Measurements from ENCODE around the gene EXOC4. TPM values are rescaled to one million over a fixed set of nuclear protein-coding genes. Genes with fewer than 3 reads are reported as not detected.

Gene EXOC4
- total RNA-seq, 4 donors from 2014 or later, result 36.6 to 64.0 (median 57.4) TPM

DNA sequence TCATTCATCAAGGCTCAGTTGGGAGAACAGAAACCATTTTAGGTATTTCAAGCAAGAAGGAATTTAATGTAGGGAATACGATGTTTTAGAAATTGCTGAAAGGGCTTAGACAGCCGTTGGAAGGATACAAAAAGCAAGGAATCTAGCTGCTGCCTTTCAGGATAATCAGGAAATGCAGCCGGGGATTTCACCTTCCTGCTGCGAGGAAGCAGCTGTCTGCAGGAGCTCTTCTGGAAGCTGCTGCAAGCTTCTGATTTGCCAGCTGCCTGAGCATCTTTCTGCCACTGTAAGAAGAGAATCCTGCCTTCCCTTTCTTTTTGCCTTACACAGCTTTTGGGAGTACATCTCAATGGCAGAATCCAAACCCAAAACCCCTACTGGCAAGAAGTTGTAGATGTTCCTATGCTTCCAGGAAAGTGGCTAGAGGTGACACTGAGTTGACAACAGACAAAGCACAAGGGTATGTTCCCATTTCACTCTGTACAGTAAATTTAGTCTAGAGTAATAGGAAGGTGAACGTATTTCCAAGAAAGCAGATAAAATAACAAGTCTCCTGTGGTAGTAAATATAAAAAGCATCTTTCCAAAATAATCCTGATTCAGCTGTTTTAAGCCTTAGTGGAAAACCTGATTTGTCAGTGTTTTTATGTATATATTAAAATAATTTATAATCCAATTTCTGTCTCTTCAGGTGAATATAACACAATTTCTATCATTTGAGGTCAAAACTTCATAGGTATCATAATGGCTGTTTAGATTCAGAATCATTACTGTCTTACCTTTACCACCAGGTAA lies 725.8 kb downstream of the EXOC4 start:
- 68% methylated on average over 5 of the region's 5 CpGs for WGBS
- H3K9me3 ChIP-seq, result no peaks in the 10 kb centered on the region
- H3K36me3 ChIP-seq, result no peaks in the 10 kb centered on the region
- DNase-seq (ENCODE audit: extremely low spot score), result no peak
- no peaks in the 10 kb centered on the region for H3K4me1 ChIP-seq
- intact Hi-C loops (cut with DNase I), result no loop called here
- H3K27me3 ChIP-seq, result no peaks in the 10 kb centered on the region
- H3K27ac ChIP-seq (replicated peaks in 1 of 4), result no peak overlapping the region
- TF ChIP-seq POLR2AphosphoS5 (IDR thresholded peaks at IDR 0.05) (no peak), POLR2A (IDR thresholded peaks at IDR 0.05; ENCODE audit: low read depth) (no peak), EP300 (IDR thresholded peaks at IDR 0.05) (no peak), CTCF (IDR thresholded peaks at IDR 0.05) (no peak)
- H3K4me3 ChIP-seq, result no peak overlapping the region

GRCh38 chr7:133980804-133981203 lies 727.9 kb downstream of the EXOC4 start:
- H3K4me3 ChIP-seq, result no peak overlapping the region
- intact Hi-C loops (cut with DNase I), result no loop called here
- no peaks in the 10 kb centered on the region for H3K27me3 ChIP-seq
- DNase-seq (ENCODE audit: extremely low spot score), result no peak
- no peaks in the 10 kb centered on the region for H3K9me3 ChIP-seq
- H3K27ac ChIP-seq (replicated peaks in 1 of 4), result no peak overlapping the region
- 100% methylated on average over 1 of the region's 1 CpG for WGBS
- H3K36me3 ChIP-seq, result no peaks in the 10 kb centered on the region
- TF ChIP-seq POLR2AphosphoS5 (IDR thresholded peaks at IDR 0.05) (no peak), EP300 (IDR thresholded peaks at IDR 0.05) (no peak), POLR2A (IDR thresholded peaks at IDR 0.05; ENCODE audit: low read depth) (no peak), CTCF (IDR thresholded peaks at IDR 0.05) (no peak)
- no peaks in the 10 kb centered on the region for H3K4me1 ChIP-seq

GRCh38 chr7:133983685-133984419 lies 731.0 kb downstream of the EXOC4 start:
- no peak for DNase-seq (ENCODE audit: extremely low spot score)
- WGBS, result 70% methylated on average over 6 of the region's 6 CpGs
- no peak overlapping the region for H3K4me3 ChIP-seq
- H3K27ac ChIP-seq (replicated peaks in 1 of 4), result no peak overlapping the region
- H3K36me3 ChIP-seq, result no peaks in the 10 kb centered on the region
- no peak for TF ChIP-seq POLR2A (IDR thresholded peaks at IDR 0.05; ENCODE audit: low read depth)
- no peak for TF ChIP-seq POLR2AphosphoS5 (IDR thresholded peaks at IDR 0.05)
- TF ChIP-seq CTCF (IDR thresholded peaks at IDR 0.05), result no peak
- TF ChIP-seq EP300 (IDR thresholded peaks at IDR 0.05), result no peak
- intact Hi-C loops (cut with DNase I), result no loop called here
- H3K27me3 ChIP-seq, result no peaks in the 10 kb centered on the region
- H3K4me1 ChIP-seq, result no peaks in the 10 kb centered on the region
- H3K9me3 ChIP-seq, result no peaks in the 10 kb centered on the region

- Histone ChIP-seq H3K27ac (replicated peaks in 1 of 4) (no peak overlapping the region), H3K36me3 (no peaks in the 10 kb centered on the region), H3K27me3 (no peaks in the 10 kb centered on the region), H3K4me1 (no peaks in the 10 kb centered on the region), H3K9me3 (no peaks in the 10 kb centered on the region), H3K4me3 (no peak overlapping the region)
- no peak for DNase-seq (ENCODE audit: extremely low spot score)
- WGBS, result 95% methylated on average over 1 of the region's 1 CpG
- intact Hi-C loops (cut with DNase I), result loop anchor here (5.0 kb wide), 1 partner anchor 48 kb away; no protein-coding TSS in a partner anchor
- TF ChIP-seq POLR2AphosphoS5 (IDR thresholded peaks at IDR 0.05), result no peak
- TF ChIP-seq EP300 (IDR thresholded peaks at IDR 0.05), result no peak
- no peak for TF ChIP-seq POLR2A (IDR thresholded peaks at IDR 0.05; ENCODE audit: low read depth)
Measured at GRCh38 chr7:133985300-133985699, 732.4 kb downstream of the EXOC4 start.

DNA sequence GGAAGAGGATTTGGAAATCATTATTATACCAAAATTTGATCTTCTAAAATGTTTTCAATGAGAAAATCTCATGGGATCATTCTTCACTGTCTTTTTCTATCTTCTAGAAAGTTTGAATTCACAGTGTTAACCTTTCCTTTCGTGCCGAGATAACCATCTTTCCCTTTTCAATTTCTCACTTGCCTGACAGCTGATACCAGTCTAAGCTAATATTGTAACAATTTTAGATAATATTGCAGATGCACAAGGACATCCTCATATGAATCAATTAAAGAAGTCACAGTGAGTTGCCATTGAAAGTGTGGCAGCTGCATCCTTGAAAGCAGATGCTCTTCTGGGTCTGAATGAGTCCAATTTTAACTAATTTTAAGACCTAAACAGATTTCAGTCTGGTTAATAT lies 734.7 kb downstream of the EXOC4 start:
- H3K4me3 ChIP-seq, result no peak overlapping the region
- no peak overlapping the region for H3K27ac ChIP-seq (replicated peaks in 1 of 4)
- TF ChIP-seq EP300 (IDR thresholded peaks at IDR 0.05), result no peak
- TF ChIP-seq POLR2AphosphoS5 (IDR thresholded peaks at IDR 0.05), result no peak
- TF ChIP-seq CTCF (IDR thresholded peaks at IDR 0.05), result no peak
- no peak for TF ChIP-seq POLR2A (IDR thresholded peaks at IDR 0.05; ENCODE audit: low read depth)
- H3K36me3 ChIP-seq, result no peaks in the 10 kb centered on the region
- intact Hi-C loops (cut with DNase I), result loop anchor here (5.0 kb wide), 1 partner anchor 50 kb away; no protein-coding TSS in a partner anchor
- DNase-seq (ENCODE audit: extremely low spot score), result no peak
- H3K27me3 ChIP-seq, result no peaks in the 10 kb centered on the region
- WGBS, result 45% methylated on average over 2 of the region's 2 CpGs
- H3K4me1 ChIP-seq, result no peaks in the 10 kb centered on the region
- H3K9me3 ChIP-seq, result no peaks in the 10 kb centered on the region
